ENCODE measurements around the gene TAF1A. TPM values are rescaled to one million over a fixed set of nuclear protein-coding genes. Genes with fewer than 3 reads are reported as not detected.

Gene TAF1A
- total RNA-seq, 2 donors from 2014 or later, result 8.5 to 12.6 TPM

DNA sequence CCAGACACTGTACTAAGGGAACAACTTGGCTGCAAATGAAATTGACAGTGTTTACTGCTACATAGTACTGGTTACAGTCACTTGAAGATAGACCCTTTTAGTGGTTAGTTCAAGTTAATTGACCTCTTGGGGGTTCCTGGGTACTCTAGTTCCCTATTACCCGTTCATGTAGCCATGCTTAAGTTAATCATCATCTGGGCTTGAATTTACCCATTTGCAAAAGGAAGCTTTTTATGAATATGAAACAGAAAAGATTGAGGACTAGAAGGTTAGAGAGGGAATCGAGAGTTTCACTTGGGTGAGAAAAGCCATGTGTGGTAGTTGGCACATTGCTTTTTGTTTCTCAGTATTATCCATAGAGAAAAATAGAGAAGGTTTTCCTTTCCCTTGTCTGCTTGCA lies 30.8 kb upstream of the TAF1A start:
- H3K27me3 ChIP-seq (replicated peaks; ENCODE audit: insufficient read depth), result no peaks in the 10 kb centered on the region
- no peak overlapping the region for H3K27ac ChIP-seq
- intact Hi-C loops (cut with DNase I), result no loop called here
- H3K4me1 ChIP-seq (replicated peaks), result peaks cover 8% of the 10 kb centered on the region
- H3K4me3 ChIP-seq, result no peak overlapping the region
- H3K9me3 ChIP-seq, result no peaks in the 10 kb centered on the region
- no peak for TF ChIP-seq POLR2A (IDR thresholded peaks at IDR 0.05)
- no peak for TF ChIP-seq POLR2AphosphoS5 (IDR thresholded peaks at IDR 0.05)
- no peak for TF ChIP-seq CTCF (IDR thresholded peaks at IDR 0.05)
- 89% methylated on average over 2 of the region's 2 CpGs for WGBS
- H3K36me3 ChIP-seq, result no peaks in the 10 kb centered on the region
- no peak for DNase-seq (ENCODE audit: low spot score)

- peak overlapping the region; percentile 95 for H3K4me3 ChIP-seq
- peaks cover 8% of the 10 kb centered on the region for H3K4me1 ChIP-seq (replicated peaks)
- WGBS, result 31% methylated on average over 20 of the region's 20 CpGs
- no peaks in the 10 kb centered on the region for H3K9me3 ChIP-seq
- peak overlapping the region; percentile 79 to 83 for H3K27ac ChIP-seq
- H3K36me3 ChIP-seq, result no peaks in the 10 kb centered on the region
- no peak for DNase-seq (ENCODE audit: low spot score)
- no peaks in the 10 kb centered on the region for H3K27me3 ChIP-seq (replicated peaks; ENCODE audit: insufficient read depth)
- intact Hi-C loops (cut with DNase I), result no loop called here
- TF ChIP-seq POLR2AphosphoS5 (IDR thresholded peaks at IDR 0.05) (no peak), CTCF (IDR thresholded peaks at IDR 0.05) (no peak), POLR2A (IDR thresholded peaks at IDR 0.05) (no peak)
Measured at GRCh38 chr1:222618880-222619596, 29.3 kb upstream of the TAF1A start.

DNA sequence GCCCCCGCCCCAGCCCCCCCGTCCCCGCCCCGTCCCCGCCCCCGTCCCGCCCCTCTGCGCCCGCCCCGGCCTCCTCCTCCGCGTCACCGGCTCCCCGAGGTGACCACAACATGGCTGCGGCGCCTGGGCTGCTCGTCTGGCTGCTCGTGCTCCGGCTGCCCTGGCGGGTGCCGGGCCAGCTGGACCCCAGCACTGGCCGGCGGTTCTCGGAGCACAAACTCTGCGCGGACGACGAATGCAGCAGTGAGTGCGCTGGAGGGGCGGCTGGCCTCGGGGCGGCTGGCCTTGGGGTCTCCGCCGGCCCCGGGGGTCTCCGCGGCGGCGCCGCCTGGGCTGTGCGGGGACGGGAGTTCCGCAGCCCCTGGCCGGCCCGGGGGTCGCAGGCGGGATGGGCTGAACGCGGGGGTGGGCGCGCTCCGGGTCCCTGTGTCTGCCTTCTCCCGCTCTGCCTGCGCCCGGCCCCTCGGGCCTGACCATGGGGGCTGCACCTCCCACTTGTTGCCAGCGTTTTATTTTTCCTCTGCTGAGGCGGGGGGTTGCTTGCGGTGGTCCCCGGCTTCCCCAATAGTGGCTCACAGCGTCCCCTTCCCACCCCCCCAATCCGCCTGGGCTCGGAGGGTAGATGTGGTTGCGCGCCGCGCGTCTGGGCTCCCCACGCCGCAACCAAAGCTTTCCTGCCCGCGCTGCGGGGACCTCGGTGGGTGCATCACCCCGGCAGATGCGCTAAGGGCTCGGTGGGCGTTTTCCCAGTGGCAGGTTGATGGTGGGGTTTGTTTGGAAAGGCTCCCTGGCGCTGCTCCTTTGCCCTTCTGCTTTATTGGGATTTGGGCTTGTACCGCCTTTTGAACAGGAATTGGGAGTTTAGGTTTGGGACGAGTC lies 28.5 kb upstream of the TAF1A start, which contains the start of gene MIA3:
Gene MIA3, plus strand, starts transcription at position 97 of the 879 bp plus-strand sequence. Its CDS starts 14 bp downstream, at position 111.
- Histone ChIP-seq H3K36me3 (no peaks in the 10 kb centered on the region), H3K4me3 (peak within 1 kb of the TSS; percentile 95), H3K4me1 (replicated peaks) (peaks cover under 1% of the 10 kb centered on the region), H3K27me3 (replicated peaks; ENCODE audit: insufficient read depth) (no peaks in the 10 kb centered on the region), H3K27ac (peak within 1 kb of the TSS; percentile 82 to 84), H3K9me3 (no peaks in the 10 kb centered on the region)
- TF ChIP-seq POLR2AphosphoS5 (IDR thresholded peaks at IDR 0.05) (no peak), CTCF (IDR thresholded peaks at IDR 0.05) (no peak), POLR2A (IDR thresholded peaks at IDR 0.05) (peak; percentile 71)
- intact Hi-C loops (cut with DNase I), result no loop called here
- peak; percentile 79 for DNase-seq (ENCODE audit: low spot score)
- under 1% methylated on average over 57 of the region's 81 CpGs for WGBS

DNA sequence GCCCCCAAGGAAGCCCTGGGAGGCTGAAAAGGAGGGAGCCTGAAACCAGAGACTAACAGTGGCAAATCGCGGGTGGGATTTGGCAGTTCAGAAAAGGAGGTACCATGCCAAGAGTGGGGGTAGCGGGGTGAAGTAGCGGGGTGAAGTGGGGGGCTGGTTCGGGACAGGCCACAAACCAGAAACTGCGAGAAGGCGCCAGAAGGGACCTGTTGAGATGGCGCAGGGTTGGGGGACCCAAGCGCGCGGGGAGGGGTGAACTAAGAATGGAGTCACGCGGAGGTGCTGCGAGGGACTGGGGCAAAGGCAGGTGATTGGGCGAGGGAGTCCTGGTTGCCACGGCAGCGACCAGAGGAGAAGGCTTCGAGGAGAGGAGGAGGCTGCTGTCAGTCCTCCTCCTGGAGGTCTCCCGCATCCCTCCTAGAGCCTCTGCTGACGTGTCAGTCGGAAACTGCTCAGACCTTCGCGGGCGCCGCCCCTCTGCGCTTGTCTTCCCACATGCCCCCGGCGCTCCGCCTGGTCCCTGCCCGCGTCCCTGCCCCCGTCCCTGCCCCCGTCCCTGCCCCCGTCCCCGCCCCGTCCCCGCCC lies 27.7 kb upstream of the TAF1A start:
- Histone ChIP-seq H3K4me1 (replicated peaks) (no peaks in the 10 kb centered on the region), H3K36me3 (no peaks in the 10 kb centered on the region), H3K9me3 (no peaks in the 10 kb centered on the region), H3K4me3 (peak overlapping the region; percentile 36 to 38), H3K27me3 (replicated peaks; ENCODE audit: insufficient read depth) (no peaks in the 10 kb centered on the region), H3K27ac (peak overlapping the region; percentile 82 to 84)
- 2% methylated on average over 30 of the region's 37 CpGs for WGBS
- intact Hi-C loops (cut with DNase I), result no loop called here
- peak; percentile 93 for DNase-seq (ENCODE audit: low spot score)
- TF ChIP-seq POLR2A (IDR thresholded peaks at IDR 0.05) (peak; percentile 40), CTCF (IDR thresholded peaks at IDR 0.05) (no peak), POLR2AphosphoS5 (IDR thresholded peaks at IDR 0.05) (peak; percentile 62)
